ENCODE data around the gene ZRANB1.

Gene ZRANB1

DNA sequence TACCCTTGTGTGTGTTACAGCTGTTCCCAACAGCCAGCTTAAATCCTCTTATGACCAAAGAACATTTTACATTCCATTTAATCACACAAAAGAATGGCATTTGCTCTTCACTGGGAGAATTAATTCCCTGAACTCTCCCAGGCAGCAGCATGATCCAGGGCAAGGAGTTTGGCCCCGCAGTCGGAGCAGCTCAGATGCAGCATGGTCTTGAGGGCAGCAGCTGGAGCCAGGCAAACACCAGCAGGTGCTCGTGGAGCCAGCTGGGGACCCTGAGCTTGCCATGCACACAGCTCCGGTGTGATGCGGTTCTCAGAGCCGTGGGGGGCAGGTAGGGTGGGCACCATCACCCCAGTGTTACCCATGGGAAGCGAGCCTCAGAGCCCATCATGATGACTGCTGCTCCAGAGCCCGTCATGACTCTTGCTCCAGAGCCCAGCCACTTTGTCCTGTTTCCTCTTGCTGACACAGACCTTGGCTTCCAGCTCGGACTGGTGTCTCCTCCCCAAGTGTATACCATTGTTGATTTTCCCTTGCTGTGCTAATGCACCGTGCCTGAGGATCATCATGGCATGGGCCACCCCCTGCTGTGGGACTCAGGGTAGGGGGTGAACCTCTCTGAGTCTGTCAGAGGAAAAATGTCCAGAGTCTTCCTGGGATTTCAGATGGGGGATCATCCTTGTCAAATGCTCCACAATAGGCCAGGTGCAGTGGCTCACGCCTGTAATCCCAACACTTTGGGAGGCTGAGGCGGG is 75.8 kb downstream of the ZRANB1 start:
- H3K27ac ChIP-seq = no peak overlapping the region
- TF ChIP-seq, protein P1, sequence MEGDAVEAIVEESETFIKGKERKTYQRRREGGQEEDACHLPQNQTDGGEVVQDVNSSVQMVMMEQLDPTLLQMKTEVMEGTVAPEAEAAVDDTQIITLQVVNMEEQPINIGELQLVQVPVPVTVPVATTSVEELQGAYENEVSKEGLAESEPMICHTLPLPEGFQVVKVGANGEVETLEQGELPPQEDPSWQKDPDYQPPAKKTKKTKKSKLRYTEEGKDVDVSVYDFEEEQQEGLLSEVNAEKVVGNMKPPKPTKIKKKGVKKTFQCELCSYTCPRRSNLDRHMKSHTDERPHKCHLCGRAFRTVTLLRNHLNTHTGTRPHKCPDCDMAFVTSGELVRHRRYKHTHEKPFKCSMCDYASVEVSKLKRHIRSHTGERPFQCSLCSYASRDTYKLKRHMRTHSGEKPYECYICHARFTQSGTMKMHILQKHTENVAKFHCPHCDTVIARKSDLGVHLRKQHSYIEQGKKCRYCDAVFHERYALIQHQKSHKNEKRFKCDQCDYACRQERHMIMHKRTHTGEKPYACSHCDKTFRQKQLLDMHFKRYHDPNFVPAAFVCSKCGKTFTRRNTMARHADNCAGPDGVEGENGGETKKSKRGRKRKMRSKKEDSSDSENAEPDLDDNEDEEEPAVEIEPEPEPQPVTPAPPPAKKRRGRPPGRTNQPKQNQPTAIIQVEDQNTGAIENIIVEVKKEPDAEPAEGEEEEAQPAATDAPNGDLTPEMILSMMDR (conservative IDR thresholded peaks at IDR 0.05) = no peak

DNA sequence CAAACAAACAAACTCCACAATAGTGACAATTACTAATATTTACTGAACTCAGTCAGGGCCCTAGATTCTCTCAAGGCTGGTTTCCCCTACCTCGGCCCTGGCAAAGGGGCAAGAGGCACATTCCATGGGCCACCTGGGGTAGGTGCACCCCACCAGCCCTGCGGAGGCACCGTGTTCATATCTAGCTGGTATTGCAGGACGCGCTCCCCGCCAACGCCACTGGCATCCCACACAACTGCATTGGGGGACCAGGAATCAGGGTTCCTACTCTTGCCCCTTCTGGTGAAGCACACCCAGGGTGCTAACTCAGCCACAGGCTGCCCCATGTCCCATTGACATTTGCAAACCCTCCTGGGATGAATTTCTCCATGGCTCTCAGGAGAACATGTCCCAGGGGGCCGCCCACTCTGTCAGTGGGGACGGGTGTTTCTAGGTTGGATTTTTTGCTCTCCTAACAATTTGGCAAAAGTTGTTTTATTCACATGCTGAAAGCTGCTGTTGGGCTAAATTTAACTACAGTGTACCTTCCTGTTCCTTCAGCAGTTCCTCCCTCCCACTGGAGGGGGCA is 76.7 kb downstream of the ZRANB1 start:
- TF ChIP-seq, protein P1 (conservative IDR thresholded peaks at IDR 0.05) = no peak
- no peak overlapping the region for H3K27ac ChIP-seq

DNA sequence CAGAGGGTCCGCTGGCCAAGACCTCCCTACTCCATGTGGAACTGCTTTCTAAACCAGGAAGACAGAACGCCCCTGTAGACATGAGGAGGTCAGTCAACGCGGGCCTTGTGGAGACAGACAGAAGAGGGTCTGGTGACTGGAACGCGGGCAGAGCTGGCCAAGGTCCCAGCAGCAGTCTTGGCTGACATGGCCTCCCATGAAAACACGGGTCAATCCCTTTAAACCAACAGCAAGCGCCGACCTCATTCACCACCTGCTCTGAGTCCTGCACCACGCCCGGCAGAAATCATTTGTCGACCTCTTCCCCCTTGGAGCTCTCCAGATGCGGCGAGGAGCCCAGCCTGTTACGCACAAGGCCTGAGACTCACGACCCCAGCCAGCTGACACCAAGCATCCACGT is 78.5 kb downstream of the ZRANB1 start:
- H3K27ac ChIP-seq = peak overlapping the region; percentile 87; the same call in 1 of the 2 replicates
- TF ChIP-seq, protein P1 (conservative IDR thresholded peaks at IDR 0.05) = no peak

DNA sequence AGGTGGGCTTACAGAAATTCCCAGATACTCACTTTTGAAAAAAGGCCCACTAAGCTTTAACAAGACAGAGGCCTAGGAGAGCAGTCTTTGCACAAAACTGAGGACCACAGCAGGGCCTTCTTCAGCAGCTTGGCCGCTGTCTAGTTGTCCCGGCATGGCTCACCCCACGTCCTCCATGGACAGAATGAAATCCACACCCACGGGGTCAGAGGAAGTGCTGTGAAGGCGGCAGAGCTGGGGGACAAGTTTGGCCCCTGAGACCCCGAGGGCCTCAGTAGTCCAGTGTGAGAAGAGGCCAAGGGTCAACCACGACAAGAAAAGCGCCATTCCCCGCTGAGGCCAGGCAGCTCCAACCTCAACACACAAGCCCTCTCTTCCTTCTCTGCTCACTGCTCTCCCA is 78.9 kb downstream of the ZRANB1 start:
- peak overlapping the region; percentile 87 for H3K27ac ChIP-seq
- TF ChIP-seq, protein P1 (conservative IDR thresholded peaks at IDR 0.05) = no peak

DNA sequence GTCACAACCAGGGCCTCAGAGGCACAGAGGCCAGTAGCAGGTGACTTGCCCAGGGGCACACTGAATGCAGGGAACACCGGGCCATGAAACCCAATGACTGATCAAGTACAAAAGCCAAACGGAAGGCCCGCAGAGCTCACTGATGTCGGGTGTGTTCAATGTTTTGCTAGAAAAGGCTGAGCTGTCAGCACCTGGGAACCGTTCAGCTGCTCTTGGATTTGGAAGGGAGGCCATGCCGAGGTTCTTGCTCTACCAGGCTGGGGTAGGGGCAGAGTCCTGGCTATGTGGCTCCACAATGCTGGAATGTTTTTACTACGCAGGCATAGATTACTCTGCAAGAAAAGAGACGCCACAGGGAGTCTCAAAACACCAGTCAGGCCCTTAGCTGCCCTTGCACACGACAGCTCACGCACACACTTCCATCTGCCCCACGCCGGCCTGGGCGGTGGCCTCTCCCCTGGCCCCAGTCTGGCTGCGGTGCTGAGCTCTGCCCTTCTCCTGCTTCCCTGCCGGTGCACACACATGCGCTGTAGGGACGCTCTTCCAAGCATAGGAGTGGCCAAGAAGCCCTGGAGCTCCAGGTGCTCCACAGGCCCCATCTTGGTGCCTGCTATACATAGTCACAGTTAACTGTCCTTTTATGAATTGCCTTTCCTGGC is 79.9 kb downstream of the ZRANB1 start:
- TF ChIP-seq, protein P1 (conservative IDR thresholded peaks at IDR 0.05) = no peak
- peak overlapping the region; percentile 87 for H3K27ac ChIP-seq

DNA sequence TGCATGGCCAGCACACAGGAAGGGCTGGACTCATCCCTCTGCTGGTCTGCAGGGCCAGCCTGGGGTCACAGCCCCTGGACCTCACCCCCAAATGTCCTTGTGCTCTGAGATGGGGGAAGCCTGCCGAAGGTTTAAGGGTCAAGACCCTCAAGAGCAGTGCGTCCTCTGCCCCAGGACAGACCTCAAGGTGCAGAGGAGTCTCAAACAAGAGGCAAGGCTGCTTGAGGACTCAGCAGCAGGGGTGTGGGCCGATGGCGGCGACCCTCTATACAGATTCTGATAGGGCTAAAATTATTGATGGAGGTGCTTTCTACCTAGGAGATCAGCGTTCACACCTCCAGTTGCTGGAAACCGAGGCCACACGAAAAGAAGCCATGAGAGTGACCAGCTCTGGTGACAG is 80.7 kb downstream of the ZRANB1 start:
- TF ChIP-seq, protein P1 (conservative IDR thresholded peaks at IDR 0.05) = no peak
- H3K27ac ChIP-seq = peak overlapping the region; percentile 87

DNA sequence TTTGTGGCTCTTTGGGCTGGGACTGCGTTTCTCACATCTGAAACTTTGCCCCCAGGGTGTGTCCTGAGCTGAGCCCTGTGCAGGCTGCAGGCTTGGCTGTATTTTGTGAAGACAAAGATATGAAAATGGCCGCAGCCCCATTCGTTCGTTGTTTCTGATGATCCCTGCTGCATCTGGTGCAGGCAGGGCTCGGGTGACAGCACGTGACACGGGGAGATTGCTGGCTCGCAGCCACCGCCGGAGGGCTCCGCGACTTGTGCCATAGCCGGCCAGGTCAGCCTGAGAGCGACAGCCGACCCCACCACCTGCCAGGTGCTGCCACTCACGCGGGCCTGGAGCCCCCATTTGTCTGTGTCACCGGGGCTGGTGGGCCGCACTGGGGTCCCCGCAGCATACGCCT is 81.3 kb downstream of the ZRANB1 start:
- H3K27ac ChIP-seq = peak overlapping the region; percentile 87
- TF ChIP-seq, protein P1 (conservative IDR thresholded peaks at IDR 0.05) = no peak

Measured in VCaP (cell line).